Heart left ventricle (tissue), 13 donors: ENCODE results near the gene HNF1A.

Experiments used
- POLR2A ChIP-seq, 2 donors: fragments of 450-650 bp; IDR thresholded peaks; one replicate each; pipeline ENCODE4 v1.6.1; 2017; ENCODE audit warnings: antibody characterized with exemption in 2 of 2, mild to moderate bottlenecking in 2 of 2, moderate library complexity in 2 of 2
- TF ChIP-seq, protein P1 (sequence below), 12 donors: fragments of 200-600 bp; sonication (generic) in 4 of 12; IDR thresholded peaks; one replicate each; pipeline versions ENCODE4 v1.5.0 to v1.8.0; 2018 to 2022; ENCODE audit warnings: antibody characterized with exemption in 12 of 12, mild to moderate bottlenecking in 5 of 12
- donor health status: ischemic (EF 13 %, LVEDD 7.1; RV severe dilation, severe dysfunction).
- donor health status: DM: no; HTN: yes; CAD: no.
- donor health status: DM: no; HTN: no; CAD: no.
- donor health status: ischemic (EF 25% LVEDD 6.9; RV normal size, moderate dysfunction).
- donor health status: ischemic (EF 25% LVEDD 5.7; RV mildly dilated, moderate dysfunction).
- donor health status: ischemic (EF 35%, LVEDD 5.7; RV mildly dilated, moderate dysfunction).
- donor health status: nonischemic (EF 11% LVEDD 7.7; RV severe dilation, severe dysfunction).
- donor health status: DM: yes; HTN: yes; CAD: no.
- donor health status: PGD.
- donor health status: ischemic (EF 29% LVEDD 5.4; RV normal size, mild dysfunction).
- donor health status: nonischemic (EF 23%, LVEDD 6.1; RV moderate dilation, normal function).

DNA sequence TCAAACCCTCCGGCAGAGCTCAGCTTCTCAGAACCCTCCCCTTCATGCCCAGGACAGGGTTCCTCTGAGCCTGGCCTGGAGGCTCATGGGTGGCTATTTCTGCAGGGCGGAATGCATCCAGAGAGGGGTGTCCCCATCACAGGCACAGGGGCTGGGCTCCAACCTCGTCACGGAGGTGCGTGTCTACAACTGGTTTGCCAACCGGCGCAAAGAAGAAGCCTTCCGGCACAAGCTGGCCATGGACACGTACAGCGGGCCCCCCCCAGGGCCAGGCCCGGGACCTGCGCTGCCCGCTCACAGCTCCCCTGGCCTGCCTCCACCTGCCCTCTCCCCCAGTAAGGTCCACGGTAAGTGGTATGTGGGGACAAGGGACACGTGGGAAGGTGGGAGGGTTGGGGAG lies 15.7 kb downstream of the HNF1A start:
- TF ChIP-seq, protein P1, sequence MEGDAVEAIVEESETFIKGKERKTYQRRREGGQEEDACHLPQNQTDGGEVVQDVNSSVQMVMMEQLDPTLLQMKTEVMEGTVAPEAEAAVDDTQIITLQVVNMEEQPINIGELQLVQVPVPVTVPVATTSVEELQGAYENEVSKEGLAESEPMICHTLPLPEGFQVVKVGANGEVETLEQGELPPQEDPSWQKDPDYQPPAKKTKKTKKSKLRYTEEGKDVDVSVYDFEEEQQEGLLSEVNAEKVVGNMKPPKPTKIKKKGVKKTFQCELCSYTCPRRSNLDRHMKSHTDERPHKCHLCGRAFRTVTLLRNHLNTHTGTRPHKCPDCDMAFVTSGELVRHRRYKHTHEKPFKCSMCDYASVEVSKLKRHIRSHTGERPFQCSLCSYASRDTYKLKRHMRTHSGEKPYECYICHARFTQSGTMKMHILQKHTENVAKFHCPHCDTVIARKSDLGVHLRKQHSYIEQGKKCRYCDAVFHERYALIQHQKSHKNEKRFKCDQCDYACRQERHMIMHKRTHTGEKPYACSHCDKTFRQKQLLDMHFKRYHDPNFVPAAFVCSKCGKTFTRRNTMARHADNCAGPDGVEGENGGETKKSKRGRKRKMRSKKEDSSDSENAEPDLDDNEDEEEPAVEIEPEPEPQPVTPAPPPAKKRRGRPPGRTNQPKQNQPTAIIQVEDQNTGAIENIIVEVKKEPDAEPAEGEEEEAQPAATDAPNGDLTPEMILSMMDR (IDR thresholded peaks at IDR 0.05): no peak
- no peak for TF ChIP-seq POLR2A (IDR thresholded peaks at IDR 0.05)
